PC-3 (cell line): ENCODE results near the gene KAT6B. TPM values are rescaled to one million over a fixed set of nuclear protein-coding genes. Genes with fewer than 3 reads are reported as not detected.

Experiments
- ATAC-seq: fragments of 200-7000 bp; cut with Tn5 transposase; 2 replicates; pipeline ENCODE4 v1.9.1; 2020; ENCODE audit warnings: mild to moderate bottlenecking, moderate library complexity
- BruUV-seq: library from RNA; stranded (reverse); fragments of 400-500 nt; replicated peaks from 2 replicates; lab custom pipeline; 2021; lab: Mats Ljungman, UMichigan
- CTCF ChIA-PET: fragments of 300-600 bp; sonication (Branson Sonifier 250); formaldehyde crosslinking; loops from one replicate; lab custom pipeline; 2022; ENCODE audit warnings: antibody characterized with exemption; lab: Charles Lee
- POLR2A ChIA-PET: fragments of 300-600 bp; sonication (Branson Sonifier 250); formaldehyde crosslinking; loops from one replicate; lab custom pipeline; 2022; ENCODE audit warnings: antibody characterized with exemption; ENCODE audit not compliant: unreplicated experiment; lab: Charles Lee
- DNase-seq: peaks from one replicate; pipeline ENCODE4 v3.0.0-alpha.2; 2015
- H2AFZ ChIP-seq: fragments of 300-600 bp; sonication (generic); 2 replicates; pipeline ENCODE4 v1.6.0; 2016; ENCODE audit warnings: antibody characterized with exemption, low read length
- H3F3A ChIP-seq: fragments of 300-600 bp; sonication (generic); one replicate; pipeline ENCODE4 v1.6.0; 2017; ENCODE audit warnings: antibody characterized with exemption, low read length, control low read depth, mild to moderate bottlenecking; ENCODE audit not compliant: unreplicated experiment
- H3K27ac ChIP-seq: fragments of 300-600 bp; sonication (generic); 2 replicates; pipeline ENCODE4 v1.5.1; 2016; ENCODE audit warnings: mild to moderate bottlenecking, low read length
- H3K27me3 ChIP-seq: fragments of 300-600 bp; sonication (generic); 2 replicates; pipeline ENCODE4 v1.6.1; 2016; ENCODE audit warnings: low read length, mixed read lengths
- H3K36me3 ChIP-seq: fragments of 300-600 bp; sonication (generic); 2 replicates; pipeline ENCODE4 v1.6.1; 2016; ENCODE audit warnings: low read depth, mixed run types, low read length, mixed read lengths
- H3K4me1 ChIP-seq: fragments of 300-600 bp; sonication (generic); 2 replicates; pipeline ENCODE4 v1.5.1; 2016; ENCODE audit warnings: low read length; ENCODE audit not compliant: insufficient read depth
- H3K4me2 ChIP-seq: fragments of 300-600 bp; sonication (generic); 2 replicates; pipeline ENCODE4 v1.6.0; 2016; ENCODE audit warnings: low read length
- H3K4me3 ChIP-seq: fragments of 300-600 bp; sonication (generic); 2 replicates; pipeline ENCODE4 v1.5.1; 2016; ENCODE audit warnings: mild to moderate bottlenecking, low read length, mixed read lengths
- H3K79me2 ChIP-seq: fragments of 300-600 bp; sonication (generic); 2 replicates; pipeline ENCODE4 v1.6.1; 2017; ENCODE audit warnings: low read length, mixed read lengths
- H3K9ac ChIP-seq: fragments of 300-600 bp; sonication (generic); 2 replicates; pipeline ENCODE4 v1.6.0; 2016; ENCODE audit warnings: mild to moderate bottlenecking, low read length
- H3K9me2 ChIP-seq: fragments of 300-600 bp; sonication (generic); replicated peaks from 2 replicates; pipeline ENCODE4 v1.6.1; 2016; ENCODE audit warnings: mixed run types, low read length, mixed read lengths
- H3K9me3 ChIP-seq: fragments of 300-600 bp; sonication (generic); 2 replicates; pipeline ENCODE4 v1.6.1; 2016; ENCODE audit warnings: low read length, mixed read lengths
- H4K20me1 ChIP-seq: fragments of 300-600 bp; sonication (generic); 2 replicates; pipeline ENCODE4 v1.6.1; 2016; ENCODE audit warnings: low read length, mixed read lengths
- EZH2 ChIP-seq: fragments of 300-600 bp; sonication (generic); IDR thresholded peaks from one replicate; pipeline ENCODE4 v1.6.1; 2017; ENCODE audit warnings: antibody characterized with exemption, mild to moderate bottlenecking, low read length; ENCODE audit not compliant: unreplicated experiment
- EZH2phosphoT487 ChIP-seq: fragments of 300-600 bp; sonication (generic); IDR thresholded peaks from 2 replicates; pipeline ENCODE4 v1.6.1; 2018; ENCODE audit warnings: mild to moderate bottlenecking, antibody characterized with exemption, low read length, borderline replicate concordance
- intact Hi-C: fragments of 100-400 bp; cut with micrococcal nuclease; formaldehyde crosslinking; loops from 2 replicates; pipeline ENCODE4 v1.9.0; 2023
- total RNA-seq: library from RNA; depleted of rRNA; stranded (reverse); fragments of >200 nt; gene quantifications from 2 replicates; pipeline ENCODE4 v1.2.3, GENCODE V29; 2014
- TF ChIP-seq, protein P1 (sequence below): fragments of 300-600 bp; sonication (generic); conservative IDR thresholded peaks from 2 replicates; pipeline ENCODE4 v1.5.1; 2017; ENCODE audit warnings: antibody characterized with exemption, low read depth, mild to moderate bottlenecking, low read length

Gene KAT6B
- total RNA-seq, 1 experiment from 2014 or later: 94.5 TPM

DNA sequence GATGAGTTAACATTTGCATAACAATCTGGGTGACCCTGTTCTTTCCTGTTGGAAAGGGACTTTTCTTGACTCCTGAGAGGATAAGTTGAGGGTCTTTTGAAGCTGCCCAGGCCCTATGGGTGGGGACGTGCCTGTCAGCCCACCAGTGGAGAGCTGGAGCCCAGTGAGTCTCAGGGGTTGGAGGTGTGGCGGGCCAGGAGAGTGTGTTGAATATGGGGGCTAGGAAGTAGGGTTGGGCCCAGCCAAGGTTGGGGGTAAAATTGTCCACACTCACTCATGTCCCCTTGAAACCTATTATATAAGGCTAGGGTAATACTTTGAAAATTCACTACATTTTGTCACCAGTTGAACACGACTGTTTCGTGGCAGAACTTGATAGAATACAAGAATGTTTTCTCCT is 17.9 kb upstream of the KAT6B start:
- no peak for TF ChIP-seq EZH2
- TF ChIP-seq, protein P1, sequence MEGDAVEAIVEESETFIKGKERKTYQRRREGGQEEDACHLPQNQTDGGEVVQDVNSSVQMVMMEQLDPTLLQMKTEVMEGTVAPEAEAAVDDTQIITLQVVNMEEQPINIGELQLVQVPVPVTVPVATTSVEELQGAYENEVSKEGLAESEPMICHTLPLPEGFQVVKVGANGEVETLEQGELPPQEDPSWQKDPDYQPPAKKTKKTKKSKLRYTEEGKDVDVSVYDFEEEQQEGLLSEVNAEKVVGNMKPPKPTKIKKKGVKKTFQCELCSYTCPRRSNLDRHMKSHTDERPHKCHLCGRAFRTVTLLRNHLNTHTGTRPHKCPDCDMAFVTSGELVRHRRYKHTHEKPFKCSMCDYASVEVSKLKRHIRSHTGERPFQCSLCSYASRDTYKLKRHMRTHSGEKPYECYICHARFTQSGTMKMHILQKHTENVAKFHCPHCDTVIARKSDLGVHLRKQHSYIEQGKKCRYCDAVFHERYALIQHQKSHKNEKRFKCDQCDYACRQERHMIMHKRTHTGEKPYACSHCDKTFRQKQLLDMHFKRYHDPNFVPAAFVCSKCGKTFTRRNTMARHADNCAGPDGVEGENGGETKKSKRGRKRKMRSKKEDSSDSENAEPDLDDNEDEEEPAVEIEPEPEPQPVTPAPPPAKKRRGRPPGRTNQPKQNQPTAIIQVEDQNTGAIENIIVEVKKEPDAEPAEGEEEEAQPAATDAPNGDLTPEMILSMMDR: no peak
- TF ChIP-seq EZH2phosphoT487: no peak
- CTCF ChIA-PET: no interaction called here
- no peak for DNase-seq

DNA sequence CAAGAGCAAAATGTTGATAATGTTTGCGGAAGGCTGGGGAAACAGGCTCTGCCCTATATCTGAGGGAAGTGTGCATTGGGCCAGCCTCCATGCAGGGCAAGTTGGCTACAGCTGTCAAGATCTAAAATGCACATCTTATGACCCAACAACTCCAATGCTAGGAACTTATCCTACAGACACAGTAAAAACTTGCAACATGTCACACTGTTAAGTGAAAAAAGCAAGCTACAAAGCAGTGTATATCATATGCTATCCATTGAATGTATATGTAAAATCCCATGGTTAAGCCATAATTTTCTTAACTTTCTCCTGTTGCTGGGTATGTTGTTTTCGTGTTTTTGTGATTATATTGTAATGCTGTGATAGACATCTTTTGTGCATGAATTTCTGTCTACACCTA is 16.3 kb upstream of the KAT6B start:
- Histone ChIP-seq H3K9me2 (no peaks in the 10 kb centered on the region), H3K27me3 (no peaks in the 10 kb centered on the region), H3K9me3 (peaks cover 11% of the 10 kb centered on the region), H3F3A (no peaks in the 10 kb centered on the region), H3K4me3 (no peak overlapping the region), H3K79me2 (no peaks in the 10 kb centered on the region), H3K4me1 (no peaks in the 10 kb centered on the region), H3K27ac (no peak overlapping the region), H2AFZ (no peak overlapping the region), H3K9ac (no peak overlapping the region), H4K20me1 (no peaks in the 10 kb centered on the region), H3K36me3 (peaks cover 3% of the 10 kb centered on the region; the same call in 1 of the 2 replicates), H3K4me2 (no peak overlapping the region)
- no TSS peak for BruUV-seq
- CTCF ChIA-PET: no interaction called here
- DNase-seq (peak; percentile 41), ATAC-seq (no peak)
- POLR2A ChIA-PET: interaction anchor here (0.7 kb wide), 1 partner anchor 370 kb away, joined by 17 read pairs; no protein-coding TSS in a partner anchor
- intact Hi-C loops: no loop called here
- no peak for TF ChIP-seq EZH2
- TF ChIP-seq EZH2phosphoT487: no peak

More for the DNA sequence above, 17.9 kb upstream of the KAT6B start:
- no TSS peak for BruUV-seq
- intact Hi-C loops: no loop called here
- peaks cover 3% of the 10 kb centered on the region; the same call in 1 of the 2 replicates for H3K36me3 ChIP-seq
- no peak overlapping the region for H3K4me2 ChIP-seq
- H3K27me3 ChIP-seq: no peaks in the 10 kb centered on the region
- H3K4me3 ChIP-seq: no peak overlapping the region
- no peak overlapping the region for H3K9ac ChIP-seq
- H3F3A ChIP-seq: no peaks in the 10 kb centered on the region
- peaks cover 11% of the 10 kb centered on the region for H3K9me3 ChIP-seq
- H3K79me2 ChIP-seq: no peaks in the 10 kb centered on the region
- no peaks in the 10 kb centered on the region for H3K9me2 ChIP-seq
- no peak overlapping the region for H3K27ac ChIP-seq
- no peaks in the 10 kb centered on the region for H3K4me1 ChIP-seq
- no peaks in the 10 kb centered on the region for H4K20me1 ChIP-seq
- H2AFZ ChIP-seq: no peak overlapping the region
- POLR2A ChIA-PET: no interaction called here
- ATAC-seq: no peak

DNA sequence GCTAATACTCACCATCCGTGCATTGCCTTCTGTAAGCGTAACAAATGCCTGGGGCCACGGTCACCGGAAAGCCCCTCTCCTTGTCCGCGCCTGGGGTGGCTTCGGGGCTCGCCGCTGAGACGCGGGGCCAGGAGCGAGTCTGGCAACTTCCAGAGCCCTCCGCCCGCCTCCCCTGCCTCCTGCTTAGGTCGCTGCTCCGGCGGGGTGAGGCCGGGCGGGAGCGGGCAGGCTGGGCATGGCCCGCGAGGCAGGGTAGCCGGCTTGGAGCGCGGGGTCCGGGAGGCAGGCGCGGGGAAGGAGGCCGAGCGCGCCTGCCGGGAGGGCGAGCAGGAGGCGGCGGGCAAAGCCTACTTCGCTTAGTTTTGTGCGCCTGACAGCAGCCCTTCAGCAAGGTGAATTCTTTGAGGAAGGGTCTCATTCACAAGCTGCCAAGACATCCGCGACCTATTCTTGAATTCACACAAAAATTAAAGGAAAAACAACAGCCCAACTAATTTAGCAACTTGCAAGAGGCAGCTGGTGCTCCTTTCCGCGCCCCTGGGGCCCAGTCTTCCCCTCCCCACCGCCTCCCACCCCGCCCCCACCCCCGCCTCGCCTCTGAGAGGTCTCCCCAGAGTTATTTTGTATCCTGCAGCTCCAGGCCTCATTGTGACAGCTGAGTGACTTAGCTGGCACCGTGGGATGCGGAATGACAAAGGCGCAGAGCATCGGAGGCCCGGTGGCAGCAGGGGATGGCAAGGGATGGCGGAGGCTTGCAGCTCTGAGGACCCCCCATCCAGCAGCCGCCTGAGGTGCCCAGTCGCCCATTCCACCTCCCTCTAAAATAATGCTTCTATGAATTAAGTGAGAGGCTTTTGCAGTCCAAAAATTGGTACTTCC is 12.8 kb upstream of the KAT6B start:
- Histone ChIP-seq H3K9ac (no peak overlapping the region), H3K4me2 (no peak overlapping the region), H2AFZ (no peak overlapping the region), H3K79me2 (no peaks in the 10 kb centered on the region), H3F3A (no peaks in the 10 kb centered on the region), H3K4me3 (no peak overlapping the region), H3K9me3 (peaks cover 21% of the 10 kb centered on the region), H3K27ac (no peak overlapping the region), H3K4me1 (no peaks in the 10 kb centered on the region), H4K20me1 (no peaks in the 10 kb centered on the region), H3K27me3 (no peaks in the 10 kb centered on the region), H3K36me3 (peaks cover 6% of the 10 kb centered on the region; the same call in 1 of the 2 replicates), H3K9me2 (no peaks in the 10 kb centered on the region)
- POLR2A ChIA-PET: interaction anchor here (0.6 kb wide), 2 partner anchors 164 to 191 kb away, joined by 3 to 5 read pairs; no protein-coding TSS in a partner anchor
- DNase-seq (no peak), ATAC-seq (no peak)
- no peak for TF ChIP-seq EZH2phosphoT487
- no peak for TF ChIP-seq EZH2
- TF ChIP-seq, protein P1: no peak
- intact Hi-C loops: no loop called here
- CTCF ChIA-PET: no interaction called here
- no TSS peak for BruUV-seq
